Adipocyte (in vitro differentiated cells): ENCODE measurements around the gene TTBK2.

Source experiments
- DNase-seq: peaks from one replicate; pipeline ENCODE4 v3.0.0-alpha.2; 2015; ENCODE audit warnings: low read depth
- H3K27me3 ChIP-seq: replicated peaks from 2 replicates; pipeline ENCODE4 v1.7.0; 2013; ENCODE audit warnings: mild to moderate bottlenecking, low read length, moderate library complexity; ENCODE audit not compliant: control insufficient read depth, insufficient read depth
- H3K36me3 ChIP-seq: 2 replicates; pipeline ENCODE4 v1.7.0; 2013; ENCODE audit warnings: low read length, mild to moderate bottlenecking, moderate library complexity; ENCODE audit not compliant: control insufficient read depth, insufficient read depth, severe bottlenecking
- H3K4me1 ChIP-seq: 2 replicates; pipeline ENCODE4 v1.7.0; 2013; ENCODE audit warnings: mild to moderate bottlenecking, low read length, moderate library complexity; ENCODE audit not compliant: control insufficient read depth, insufficient read depth
- H3K4me3 ChIP-seq: 2 replicates; pipeline ENCODE4 v1.7.0; 2013; ENCODE audit warnings: mild to moderate bottlenecking, low read length, moderate library complexity
- H3K9ac ChIP-seq: 2 replicates; pipeline ENCODE4 v1.7.0; 2013; ENCODE audit warnings: mild to moderate bottlenecking, low read length, moderate library complexity
- H3K9me3 ChIP-seq: 2 replicates; pipeline ENCODE4 v1.7.0; 2013; ENCODE audit warnings: mild to moderate bottlenecking, low read length, moderate library complexity; ENCODE audit not compliant: control insufficient read depth

TTBK2 gene

GRCh38 chr15:42735382-42736165, 185.0 kb downstream of the TTBK2 start:
- Histone ChIP-seq H3K36me3 (peaks cover 47% of the 10 kb centered on the region), H3K27me3 (no peaks in the 10 kb centered on the region), H3K9ac (peak overlapping the region; percentile 93), H3K9me3 (no peaks in the 10 kb centered on the region), H3K4me3 (peak overlapping the region; percentile 90), H3K4me1 (peaks cover 18% of the 10 kb centered on the region)
- DNase-seq, result no peak

GRCh38 chr15:42734076-42734672, 186.4 kb downstream of the TTBK2 start:
- no peak for DNase-seq
- peaks cover 18% of the 10 kb centered on the region for H3K4me1 ChIP-seq
- no peak overlapping the region for H3K9ac ChIP-seq
- H3K9me3 ChIP-seq, result no peaks in the 10 kb centered on the region
- peaks cover 58% of the 10 kb centered on the region for H3K36me3 ChIP-seq
- H3K27me3 ChIP-seq, result no peaks in the 10 kb centered on the region
- H3K4me3 ChIP-seq, result no peak overlapping the region

DNA sequence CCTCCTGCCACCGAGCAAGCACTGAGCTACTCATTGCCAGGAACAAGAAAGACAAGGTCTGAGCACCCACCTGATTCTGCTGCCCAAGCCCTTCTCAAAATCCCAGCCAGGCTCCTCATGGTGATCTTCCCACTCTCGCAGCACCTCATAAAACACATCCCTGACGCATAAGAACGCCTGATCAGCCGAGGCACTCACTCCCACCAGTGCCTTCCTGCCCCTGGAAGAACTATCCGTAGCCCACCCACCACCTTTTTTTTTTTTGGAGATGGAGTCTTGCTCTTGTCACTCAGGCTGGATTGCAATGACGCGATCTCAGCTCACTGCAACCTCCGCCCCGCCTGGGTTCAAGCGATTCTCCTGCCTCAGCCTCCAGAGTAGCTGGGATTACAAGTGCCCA, 187.6 kb downstream of the TTBK2 start:
- Histone ChIP-seq H3K4me3 (no peak overlapping the region), H3K27me3 (no peaks in the 10 kb centered on the region), H3K9ac (no peak overlapping the region), H3K4me1 (peaks cover 18% of the 10 kb centered on the region), H3K36me3 (peaks cover 69% of the 10 kb centered on the region), H3K9me3 (no peaks in the 10 kb centered on the region)
- no peak for DNase-seq

DNA sequence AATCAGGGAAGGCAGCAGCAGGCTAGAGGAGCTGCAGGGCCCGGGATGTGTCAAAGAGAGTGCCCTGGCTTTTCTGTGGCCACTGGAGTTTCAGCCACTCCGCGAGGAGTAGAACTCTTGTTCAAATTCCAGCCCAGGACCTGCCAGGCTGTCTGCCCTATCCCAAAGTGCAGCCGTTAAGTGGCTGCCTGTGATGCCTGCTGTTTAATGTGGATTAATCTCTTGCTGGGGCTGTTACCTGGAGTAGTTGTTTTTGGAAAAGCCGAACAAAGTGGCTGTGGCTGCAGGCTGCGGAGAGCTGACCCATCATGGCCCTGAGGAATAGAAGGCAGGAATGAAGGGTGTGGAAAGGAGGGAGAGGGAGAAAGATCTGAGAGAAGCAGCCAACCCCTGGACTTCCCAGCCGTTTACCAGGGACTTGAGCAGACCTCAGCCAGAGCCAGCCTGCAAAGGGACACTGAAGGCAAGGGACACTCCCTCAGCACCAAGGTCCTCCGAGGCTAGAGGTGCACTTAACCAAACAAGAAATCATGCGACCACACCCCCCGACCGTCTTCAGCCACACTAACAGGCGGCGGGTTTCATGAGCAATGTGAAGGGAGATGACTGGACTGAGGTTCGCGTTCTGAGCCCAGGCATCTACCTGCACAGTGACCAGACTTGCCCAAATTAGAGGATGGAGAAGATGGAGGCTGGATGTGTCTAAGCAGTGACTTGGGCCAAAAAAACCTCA, 188.3 kb downstream of the TTBK2 start:
- H3K4me3 ChIP-seq, result no peak overlapping the region
- no peaks in the 10 kb centered on the region for H3K9me3 ChIP-seq
- H3K36me3 ChIP-seq, result peaks cover 77% of the 10 kb centered on the region
- no peak for DNase-seq
- H3K27me3 ChIP-seq, result no peaks in the 10 kb centered on the region
- no peak overlapping the region for H3K9ac ChIP-seq
- H3K4me1 ChIP-seq, result peaks cover 14% of the 10 kb centered on the region

DNA sequence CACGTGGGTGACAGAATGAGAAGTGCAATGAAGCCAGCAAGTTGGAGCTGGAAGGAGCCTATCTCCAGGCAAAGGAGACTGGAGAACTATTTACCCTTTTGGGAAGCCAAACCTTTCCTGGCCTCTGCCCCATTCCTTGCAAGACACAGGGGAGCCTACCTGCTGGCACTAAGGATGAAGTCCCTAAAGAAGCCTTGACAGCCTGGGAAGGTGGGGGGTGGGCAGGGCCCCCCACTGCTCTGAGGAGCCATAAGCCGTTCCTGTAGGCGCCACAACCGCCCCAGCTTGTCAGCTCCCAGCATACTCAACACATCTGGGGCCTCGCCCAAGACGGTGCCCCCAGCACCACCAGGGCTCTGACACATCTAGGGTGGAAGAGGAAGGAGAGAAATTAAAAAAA, 189.1 kb downstream of the TTBK2 start:
- H3K4me1 ChIP-seq, result peaks cover 13% of the 10 kb centered on the region
- H3K27me3 ChIP-seq, result no peaks in the 10 kb centered on the region
- DNase-seq, result no peak
- H3K4me3 ChIP-seq, result no peak overlapping the region
- peaks cover 85% of the 10 kb centered on the region for H3K36me3 ChIP-seq
- H3K9ac ChIP-seq, result no peak overlapping the region
- no peaks in the 10 kb centered on the region for H3K9me3 ChIP-seq

DNA sequence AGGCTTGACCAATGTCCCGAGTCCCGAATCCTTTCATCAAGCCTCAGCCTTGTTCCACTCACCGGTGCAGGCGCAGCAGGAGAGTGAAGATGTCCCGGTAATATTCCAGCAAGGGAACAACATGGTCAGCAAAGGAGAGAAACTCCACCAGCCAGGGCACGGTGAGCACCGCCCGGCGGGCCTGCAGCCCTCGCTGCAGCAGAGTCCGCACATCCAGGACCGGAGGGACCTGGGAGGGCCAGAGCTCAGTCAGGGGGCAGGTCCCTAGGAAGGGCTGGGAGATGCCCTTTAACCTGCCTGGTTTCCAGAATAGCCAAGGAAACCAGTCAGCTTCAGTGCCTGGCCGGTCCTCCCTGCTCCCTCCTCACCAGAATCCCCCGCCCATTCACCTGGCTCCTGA, 190.0 kb downstream of the TTBK2 start:
- Histone ChIP-seq H3K9ac (no peak overlapping the region), H3K4me3 (no peak overlapping the region), H3K4me1 (peaks cover 6% of the 10 kb centered on the region), H3K27me3 (no peaks in the 10 kb centered on the region), H3K9me3 (no peaks in the 10 kb centered on the region), H3K36me3 (peaks cover 91% of the 10 kb centered on the region)
- no peak for DNase-seq

GRCh38 chr15:42730135-42730534, 190.4 kb downstream of the TTBK2 start:
- Histone ChIP-seq H3K9ac (no peak overlapping the region), H3K36me3 (peaks cover 93% of the 10 kb centered on the region), H3K4me1 (peaks cover 3% of the 10 kb centered on the region), H3K9me3 (no peaks in the 10 kb centered on the region), H3K4me3 (no peak overlapping the region), H3K27me3 (no peaks in the 10 kb centered on the region)
- DNase-seq, result no peak

DNA sequence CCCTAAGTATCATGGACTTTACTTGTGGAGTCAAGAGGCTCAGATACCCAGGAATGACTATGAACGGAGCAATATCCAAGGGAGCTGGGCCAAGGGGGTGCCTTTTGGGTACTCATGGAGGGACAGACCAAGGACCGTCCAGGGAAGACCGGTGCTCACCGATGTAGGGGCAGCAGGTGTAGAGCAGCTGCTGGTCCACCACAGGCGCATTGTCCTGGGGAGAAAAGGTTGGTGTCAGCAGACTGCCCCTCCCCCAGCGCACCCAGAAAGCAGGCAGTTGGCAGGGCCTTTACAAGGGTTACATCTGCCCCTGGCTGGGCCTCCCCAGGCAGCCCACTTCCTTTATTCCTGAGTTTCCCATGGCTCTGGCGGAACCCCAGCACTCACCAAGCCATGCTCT, 191.2 kb downstream of the TTBK2 start:
- no peaks in the 10 kb centered on the region for H3K27me3 ChIP-seq

GRCh38 chr15:42728972-42729371, 191.6 kb downstream of the TTBK2 start:
- Histone ChIP-seq H3K9me3 (no peaks in the 10 kb centered on the region), H3K36me3 (peaks cover 94% of the 10 kb centered on the region), H3K9ac (no peak overlapping the region), H3K4me3 (no peak overlapping the region), H3K27me3 (no peaks in the 10 kb centered on the region), H3K4me1 (no peaks in the 10 kb centered on the region)
- no peak for DNase-seq

More for the DNA sequence above, 191.2 kb downstream of the TTBK2 start:
- H3K4me1 ChIP-seq, result peaks cover 3% of the 10 kb centered on the region
- H3K4me3 ChIP-seq, result no peak overlapping the region
- peaks cover 94% of the 10 kb centered on the region for H3K36me3 ChIP-seq
- no peak for DNase-seq
- no peak overlapping the region for H3K9ac ChIP-seq
- H3K9me3 ChIP-seq, result no peaks in the 10 kb centered on the region

DNA sequence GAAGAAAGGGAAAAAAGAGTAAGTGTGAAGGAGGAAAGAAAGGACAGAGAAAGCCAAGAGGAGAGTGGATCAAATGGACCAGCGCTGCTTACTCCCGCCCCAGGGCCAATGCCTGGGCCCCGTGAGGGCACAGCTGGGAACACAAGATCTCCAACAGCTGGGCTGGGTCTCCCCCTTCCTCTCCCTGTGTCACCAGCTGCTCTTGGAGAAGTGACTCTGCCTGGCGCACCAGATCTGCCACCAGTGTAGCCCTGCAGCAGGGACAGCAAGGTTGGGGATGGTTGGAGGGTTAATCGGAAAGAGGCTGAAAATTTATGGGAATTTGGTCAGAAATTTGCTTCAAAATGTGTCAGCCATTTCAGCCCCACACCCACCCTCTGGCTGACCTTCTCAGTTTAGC, 192.0 kb downstream of the TTBK2 start:
- no peaks in the 10 kb centered on the region for H3K4me1 ChIP-seq
- no peaks in the 10 kb centered on the region for H3K27me3 ChIP-seq
- H3K36me3 ChIP-seq, result peaks cover 94% of the 10 kb centered on the region
- H3K4me3 ChIP-seq, result no peak overlapping the region
- DNase-seq, result no peak
- no peak overlapping the region for H3K9ac ChIP-seq
- H3K9me3 ChIP-seq, result no peaks in the 10 kb centered on the region

GRCh38 chr15:42727750-42728381, 192.7 kb downstream of the TTBK2 start:
- H3K9ac ChIP-seq, result no peak overlapping the region
- no peaks in the 10 kb centered on the region for H3K27me3 ChIP-seq
- no peaks in the 10 kb centered on the region for H3K4me1 ChIP-seq
- H3K9me3 ChIP-seq, result no peaks in the 10 kb centered on the region
- peaks cover 94% of the 10 kb centered on the region for H3K36me3 ChIP-seq
- DNase-seq, result no peak
- H3K4me3 ChIP-seq, result no peak overlapping the region
